Measurements from ENCODE around the gene ACOT7.
"Not testable (repeated sequence)": the region's sequence is repeated elsewhere in the genome, so short reads cannot be mapped to it uniquely, and the experiment has no call there.

The ACOT7 gene

GRCh38 chr1:6396998-6397397, 3.4 kb upstream of the ACOT7 start:
- DNase-seq (ENCODE audit: low read depth, low spot score), result no peak

DNA sequence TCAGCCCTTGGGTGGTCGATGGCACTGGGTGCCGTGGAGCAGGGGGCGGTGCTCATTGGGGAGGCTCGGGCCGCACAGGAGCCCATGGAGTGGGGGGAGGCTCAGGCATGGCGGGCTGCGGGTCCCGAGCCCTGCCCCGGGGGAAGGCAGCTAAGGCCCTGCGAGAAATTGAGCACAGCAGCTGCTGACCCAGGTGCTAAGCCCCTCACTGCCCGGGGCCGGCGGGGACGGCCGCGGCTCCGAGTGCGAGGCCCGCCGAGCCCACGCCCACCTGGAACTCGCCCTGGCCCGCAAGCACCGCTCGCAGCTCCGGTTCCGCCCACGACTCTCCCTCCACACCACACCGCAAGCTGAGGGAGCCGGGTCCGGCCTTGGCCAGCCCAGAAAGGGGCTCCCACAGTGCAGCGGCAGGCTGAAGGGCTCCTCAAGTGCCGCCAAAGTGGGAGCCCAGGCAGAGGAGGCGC, 2.2 kb upstream of the ACOT7 start:
- DNase-seq (ENCODE audit: low read depth, low spot score), result not testable (repeated sequence)

- not testable (repeated sequence) for DNase-seq (ENCODE audit: low read depth, low spot score)
Observed at GRCh38 chr1:6395130-6395529, 1.6 kb upstream of the ACOT7 start.

GRCh38 chr1:6392809-6393399, 663 bp downstream of the ACOT7 start:
- DNase-seq (ENCODE audit: low read depth, low spot score), result no peak

- DNase-seq (ENCODE audit: low read depth, low spot score), result no peak
Observed at GRCh38 chr1:6391951-6392808, 1.4 kb downstream of the ACOT7 start.

GRCh38 chr1:6389971-6390370, 3.6 kb downstream of the ACOT7 start:
- no peak for DNase-seq (ENCODE audit: low read depth, low spot score)

DNA sequence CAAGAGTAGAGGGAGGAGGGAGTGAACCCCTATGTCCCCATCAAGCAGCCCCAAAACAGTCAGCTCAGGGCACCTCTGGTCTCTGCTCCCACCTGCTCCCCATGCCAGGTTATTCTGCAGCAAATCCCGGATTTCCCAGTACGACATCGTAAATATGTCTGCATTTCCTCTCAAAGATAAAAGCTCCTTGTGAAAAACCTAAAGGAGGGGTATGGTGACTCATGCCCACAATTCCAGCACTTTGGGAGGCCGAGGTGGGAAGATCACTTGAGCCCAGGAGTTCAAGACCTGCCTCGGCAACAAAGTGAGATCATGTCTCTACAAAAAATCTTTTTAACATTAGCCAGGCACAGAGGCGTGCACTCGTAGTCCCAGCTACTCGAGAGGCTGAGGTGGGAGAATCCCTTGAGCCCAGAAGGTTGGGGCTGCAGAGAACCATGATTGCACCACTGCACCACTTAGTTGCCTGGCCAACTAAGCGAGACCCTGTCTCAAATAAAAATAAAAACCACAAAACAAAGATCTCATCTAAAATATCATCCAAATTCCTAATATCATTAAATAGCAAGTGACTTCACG, 7.1 kb downstream of the ACOT7 start:
- no peak for DNase-seq (ENCODE audit: low read depth, low spot score)

GRCh38 chr1:6385488-6386191, 7.9 kb downstream of the ACOT7 start:
- peak; percentile 90 for DNase-seq (ENCODE audit: low read depth, low spot score)

GRCh38 chr1:6384962-6385361, 8.6 kb downstream of the ACOT7 start:
- DNase-seq (ENCODE audit: low read depth, low spot score), result no peak

GRCh38 chr1:6384135-6384534, 9.4 kb downstream of the ACOT7 start:
- DNase-seq (ENCODE audit: low read depth, low spot score), result no peak

- DNase-seq (ENCODE audit: low read depth, low spot score), result no peak
Observed at GRCh38 chr1:6380037-6380436, 13.5 kb downstream of the ACOT7 start.

GRCh38 chr1:6378096-6378746, 15.3 kb downstream of the ACOT7 start:
- no peak for DNase-seq (ENCODE audit: low read depth, low spot score)

DNA sequence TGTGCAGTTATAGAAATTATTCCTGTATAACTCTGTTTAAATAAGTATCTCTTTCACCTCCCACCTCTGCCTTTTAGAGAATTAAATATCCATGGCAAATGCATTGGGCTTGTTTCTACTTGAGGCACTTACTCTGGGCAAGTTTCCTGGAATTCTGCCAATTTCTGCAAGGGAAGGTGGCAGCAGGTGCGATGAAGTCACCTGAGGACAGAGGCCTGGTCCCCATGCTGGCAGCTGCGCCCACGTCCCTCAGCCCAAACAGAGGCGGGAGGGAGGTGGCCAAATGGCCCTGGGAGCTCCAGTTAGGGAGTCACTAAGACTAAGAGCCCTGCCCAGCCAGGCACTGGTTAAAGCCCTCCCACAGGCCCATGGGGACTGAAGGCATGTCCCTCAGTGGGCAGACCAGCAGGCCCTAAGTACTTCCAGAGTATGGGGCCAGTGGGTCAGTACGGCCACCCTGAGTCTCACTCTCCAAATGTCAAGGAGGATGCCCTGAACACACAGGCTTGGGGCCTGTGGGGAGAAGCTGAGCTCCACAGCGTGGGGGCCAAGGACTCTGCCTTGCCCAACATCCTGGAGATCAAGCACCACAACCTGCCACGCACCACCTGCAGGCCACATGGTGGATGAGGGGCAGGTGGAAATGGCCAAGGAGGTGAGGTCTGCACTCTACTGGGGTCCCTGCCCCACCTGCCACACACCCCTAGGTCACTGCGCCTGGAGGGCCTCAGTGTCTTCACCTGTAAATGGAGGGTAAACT, 19.4 kb downstream of the ACOT7 start:
- DNase-seq (ENCODE audit: low read depth, low spot score), result no peak

- not testable (repeated sequence) for DNase-seq (ENCODE audit: low read depth, low spot score)
Observed at GRCh38 chr1:6372236-6372635, 21.3 kb downstream of the ACOT7 start.

DNA sequence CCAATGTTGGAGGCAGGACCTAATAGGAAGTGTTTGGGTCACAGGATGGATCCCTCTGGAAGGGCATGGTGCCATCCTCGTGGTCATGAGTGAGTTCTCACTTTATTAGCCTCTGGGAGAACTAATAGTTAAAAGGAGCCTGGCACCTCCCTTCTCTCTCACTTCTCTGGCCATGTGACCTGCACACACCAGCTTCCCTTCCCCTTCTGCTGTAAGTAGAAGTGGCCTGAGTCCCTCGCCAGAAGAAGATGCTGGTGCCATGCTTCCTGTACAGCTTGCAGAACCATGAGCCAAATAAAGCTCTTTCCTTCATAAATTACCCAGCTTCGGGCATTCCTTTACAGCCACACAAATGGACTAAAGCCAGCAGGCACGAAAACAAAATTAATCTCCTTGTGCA, 23.6 kb downstream of the ACOT7 start:
- no peak for DNase-seq (ENCODE audit: low read depth, low spot score)

DNA sequence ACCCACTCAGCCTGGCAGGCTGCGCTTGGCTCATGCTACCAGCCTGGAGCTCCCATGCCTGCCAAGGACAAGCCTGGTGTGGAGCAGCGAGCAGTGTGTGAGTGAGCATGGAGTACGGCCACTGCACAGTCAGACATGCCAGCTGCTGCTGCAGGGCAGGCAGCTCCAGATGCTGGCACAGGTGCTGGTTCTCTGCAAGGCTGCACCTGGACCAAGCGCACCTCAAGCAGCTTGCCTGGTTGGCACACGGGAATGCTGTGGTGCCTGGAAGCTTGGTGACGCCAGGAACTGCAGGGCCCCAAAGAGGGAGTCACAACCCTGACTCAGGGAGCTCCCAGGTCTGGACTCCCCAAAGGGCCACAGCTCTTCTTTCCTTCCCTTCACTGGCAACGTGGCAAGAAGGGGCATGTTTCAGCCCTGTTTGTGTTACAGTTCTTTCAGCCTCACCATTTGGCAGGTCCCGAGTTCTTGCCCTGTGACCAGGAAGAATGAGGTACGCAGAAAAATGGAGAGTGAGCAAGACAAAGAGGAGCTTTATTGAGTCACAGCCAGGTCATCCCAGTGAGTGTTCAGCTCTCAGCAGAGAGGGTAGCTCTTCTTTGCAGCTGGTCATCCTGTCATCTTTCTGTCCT, 26.1 kb downstream of the ACOT7 start:
- no peak for DNase-seq (ENCODE audit: low read depth, low spot score)

DNA sequence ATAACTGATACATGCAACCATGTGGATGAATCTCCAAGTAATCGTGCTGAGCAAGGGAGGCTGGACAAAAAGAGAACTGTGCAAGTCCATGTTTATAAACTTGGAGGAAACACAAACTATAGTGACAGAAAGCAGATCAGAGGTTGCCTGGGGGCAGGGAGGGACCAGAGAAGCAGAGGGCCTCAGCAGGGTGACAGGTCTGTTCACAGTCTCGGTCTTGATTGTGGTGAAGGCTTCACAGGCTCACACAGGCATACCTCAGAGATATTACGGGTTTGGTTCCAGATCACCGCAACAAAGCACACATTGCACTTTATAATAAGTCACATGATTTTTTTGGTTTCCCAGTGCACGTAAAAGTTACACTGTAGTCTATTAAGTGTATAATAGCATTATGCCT, 28.5 kb downstream of the ACOT7 start:
- no peak for DNase-seq (ENCODE audit: low read depth, low spot score)

DNA sequence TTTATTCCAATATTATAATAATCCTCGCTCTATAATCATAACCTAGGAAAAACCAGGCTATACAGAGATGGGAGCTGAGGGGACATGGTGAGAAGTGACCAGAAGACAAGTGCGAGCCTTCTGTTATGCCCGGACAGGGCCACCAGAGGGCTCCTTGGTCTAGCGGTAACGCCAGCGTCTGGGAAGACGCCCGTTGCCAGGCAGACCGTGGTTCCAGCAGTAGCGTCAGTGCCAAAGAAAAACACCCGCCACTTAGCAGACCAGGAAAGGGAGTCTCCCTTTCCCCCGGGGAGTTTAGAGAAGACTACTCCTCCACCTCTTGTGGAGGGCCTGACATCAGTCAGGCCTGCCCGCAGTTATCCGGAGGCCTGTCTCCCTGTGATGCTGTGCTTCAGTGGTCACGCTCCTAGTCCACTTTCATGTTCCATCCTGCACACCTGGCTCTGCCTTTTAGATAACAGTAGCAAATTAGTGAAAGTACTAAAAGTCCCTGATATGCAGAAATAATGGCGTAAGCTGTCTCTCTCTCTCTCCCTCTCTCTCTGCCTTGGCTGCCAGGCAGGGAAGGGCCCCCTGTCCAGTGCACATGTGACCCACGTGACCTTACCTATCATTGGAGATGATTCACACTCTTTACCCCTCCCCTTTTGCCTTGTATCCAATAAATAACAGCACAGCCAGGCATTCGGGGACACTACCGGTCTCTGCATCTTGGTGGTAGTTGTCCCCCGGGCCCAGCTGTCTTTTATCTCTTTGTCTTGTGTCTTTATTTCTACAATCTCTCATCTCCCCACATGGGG, 30.3 kb downstream of the ACOT7 start:
- not testable (repeated sequence) for DNase-seq (ENCODE audit: low read depth, low spot score)

DNA sequence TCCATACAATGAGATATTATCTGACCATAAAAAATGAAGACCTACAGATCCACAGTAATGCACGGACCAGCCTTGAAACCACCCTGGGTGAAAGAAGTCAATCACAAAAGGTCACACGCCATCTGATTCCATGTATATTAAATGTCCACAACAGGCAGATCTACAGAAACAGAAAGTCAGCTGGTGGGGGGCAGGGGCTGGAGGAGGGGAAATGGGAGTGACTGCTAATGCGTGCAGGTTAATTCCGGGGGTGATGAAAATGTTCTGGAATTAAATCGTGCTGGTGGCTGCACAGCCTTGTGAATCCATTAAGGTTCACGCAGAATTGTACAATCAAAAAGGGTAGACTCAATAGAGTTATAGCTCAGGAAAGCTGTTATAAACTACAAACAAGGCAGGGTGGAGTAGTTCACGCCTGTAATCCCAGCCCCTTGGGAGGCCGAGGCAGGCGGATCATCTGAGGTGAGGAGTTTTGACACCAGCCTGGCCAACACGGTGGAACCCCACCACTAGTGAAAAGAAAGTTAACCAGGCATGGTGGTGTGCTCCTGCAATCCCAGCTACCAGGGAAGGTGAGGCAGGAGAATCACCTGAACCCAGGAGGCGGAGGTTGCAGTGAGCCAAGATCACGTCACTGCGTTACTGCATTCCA, 32.3 kb downstream of the ACOT7 start:
- DNase-seq (ENCODE audit: low read depth, low spot score), result no peak

Data from iPS DF 19.7 (cell line).